Posterior vena cava (tissue), 2 donors: ENCODE results near the gene LCE3E. TPM values are rescaled to one million over a fixed set of nuclear protein-coding genes. Genes with fewer than 3 reads are reported as not detected.
"Not testable (repeated sequence)": the region's sequence is repeated elsewhere in the genome, so short reads cannot be mapped to it uniquely, and the experiment has no call there.

Experiments
- DNase-seq: peaks from one replicate; pipeline ENCODE4 v3.0.0-alpha.2; 2020; ENCODE audit warnings: low spot score
- intact Hi-C, 2 donors: fragments of 100-400 bp; cut with DNase I; formaldehyde crosslinking; loops; one replicate each; pipeline versions ENCODE4 v1.14.1 to v1.14.2; 2022 to 2023
- long read RNA-seq, 2 donors: library from polyadenylated mRNA; unstranded; transcript quantifications; one replicate each; pipeline ENCODE4 v2.0.0, GENCODE V29; 2020 to 2021
- total RNA-seq, 2 donors: library from RNA; stranded (reverse); fragmentation: NEBNext Ultra II Directional; extraction: Animal tissue kit (Norgen Biotek cat#: 25700); gene quantifications; one replicate each; pipeline ENCODE4 v1.2.1, GENCODE V29; 2021
- donor health status: DM: yes; HTN: yes; CAD: no.
- donor health status: DM: yes; HTN: yes; CAD: no.

The LCE3E gene
- not detected for total RNA-seq
- long read RNA-seq, donor 1 = 0 reads
- long read RNA-seq, donor 2 = 0 reads

- intact Hi-C loops = no loop called here
- no peak for DNase-seq
Measured at GRCh38 chr1:152566681-152567080, at the start of gene LCE3E. TSS of gene LCE3E (minus strand) at chr1:152566780. CDS start at chr1:152566208, 572 bp downstream.

- intact Hi-C loops = no loop called here
- no peak for DNase-seq
Measured at GRCh38 chr1:152613511-152613910, 46.9 kb upstream of the LCE3E start, which contains the start of gene LCE3B. TSS of gene LCE3B (plus strand) at chr1:152613811. CDS start at chr1:152613811, 0 bp downstream.

- intact Hi-C loops = no loop called here
- DNase-seq = no peak
Measured at GRCh38 chr1:152599934-152600333, 33.4 kb upstream of the LCE3E start, which contains the start of gene LCE3C. TSS of gene LCE3C (plus strand) at chr1:152600234. CDS start at chr1:152600732, 498 bp downstream.

GRCh38 chr1:152596986-152597385, 30.4 kb upstream of the LCE3E start:
- DNase-seq = no peak
- intact Hi-C loops = no loop called here

GRCh38 chr1:152585586-152585985, 19.0 kb upstream of the LCE3E start:
- intact Hi-C loops = no loop called here
- DNase-seq = no peak

GRCh38 chr1:152582647-152583046, 16.1 kb upstream of the LCE3E start:
- intact Hi-C loops = no loop called here

GRCh38 chr1:152580433-152580832, 13.9 kb upstream of the LCE3E start, which contains the start of gene LCE3D:
TSS of gene LCE3D (minus strand) at chr1:152580516. CDS start at chr1:152579936, 580 bp downstream.
- DNase-seq = no peak
- intact Hi-C loops = no loop called here

More at GRCh38 chr1:152582647-152583046, 16.1 kb upstream of the LCE3E start:
- DNase-seq = no peak

GRCh38 chr1:152579526-152579925, 12.9 kb upstream of the LCE3E start:
- DNase-seq, intact Hi-C loops: not testable (repeated sequence)

- intact Hi-C loops = no loop called here
- DNase-seq = no peak
Measured at GRCh38 chr1:152577168-152577567, 10.6 kb upstream of the LCE3E start.

- intact Hi-C loops = no loop called here
- no peak for DNase-seq
Measured at GRCh38 chr1:152565535-152566215, 905 bp downstream of the LCE3E start.

- intact Hi-C loops = no loop called here
Measured at GRCh38 chr1:152565115-152565514, 1.5 kb downstream of the LCE3E start.

GRCh38 chr1:152548358-152548757, 18.2 kb downstream of the LCE3E start:
- intact Hi-C loops, DNase-seq: not testable (repeated sequence)

More at GRCh38 chr1:152565115-152565514, 1.5 kb downstream of the LCE3E start:
- DNase-seq = no peak

GRCh38 chr1:152546704-152547103, 19.9 kb downstream of the LCE3E start:
- no peak for DNase-seq
- intact Hi-C loops = no loop called here

GRCh38 chr1:152543820-152544219, 22.8 kb downstream of the LCE3E start:
- no peak for DNase-seq
- intact Hi-C loops = no loop called here

GRCh38 chr1:152539901-152540300, 26.7 kb downstream of the LCE3E start:
- no peak for DNase-seq
- intact Hi-C loops = no loop called here

GRCh38 chr1:152537496-152537895, 29.1 kb downstream of the LCE3E start:
- intact Hi-C loops = no loop called here
- no peak for DNase-seq

- intact Hi-C loops = no loop called here
- DNase-seq = no peak
Measured at GRCh38 chr1:152535774-152536173, 30.8 kb downstream of the LCE3E start.

- no peak for DNase-seq
- intact Hi-C loops = no loop called here
Measured at GRCh38 chr1:152533327-152533938, 33.1 kb downstream of the LCE3E start.

GRCh38 chr1:152525080-152525641, 41.4 kb downstream of the LCE3E start:
- intact Hi-C loops = no loop called here

GRCh38 chr1:152520561-152521090, 46.0 kb downstream of the LCE3E start:
- intact Hi-C loops = no loop called here
- DNase-seq = no peak

More at GRCh38 chr1:152525080-152525641, 41.4 kb downstream of the LCE3E start:
- no peak for DNase-seq
